HEK293 (cell line): ENCODE measurements around the gene SPATA31C1.

Source experiments
- ZFP41 ChIP-seq: fragments of 450-650 bp; formaldehyde crosslinking; IDR thresholded peaks from 2 replicates; pipeline ENCODE4 v1.5.1; 2016; ENCODE audit warnings: missing biosample characterization, missing genetic modification characterization, borderline replicate concordance
- ZNF155 ChIP-seq: fragments of 450-650 bp; formaldehyde crosslinking; IDR thresholded peaks from 2 replicates; pipeline ENCODE4 v1.5.1; 2016; ENCODE audit warnings: missing biosample characterization, missing genetic modification characterization
- ZNF169 ChIP-seq: fragments of 450-650 bp; formaldehyde crosslinking; IDR thresholded peaks from 2 replicates; pipeline ENCODE4 v1.5.1; 2016; ENCODE audit warnings: missing biosample characterization, missing genetic modification characterization
- ZNF175 ChIP-seq: fragments of 450-650 bp; formaldehyde crosslinking; IDR thresholded peaks from 2 replicates; pipeline ENCODE4 v1.5.1; 2016; ENCODE audit warnings: missing biosample characterization, missing genetic modification characterization
- ZNF24 ChIP-seq: fragments of 450-650 bp; formaldehyde crosslinking; IDR thresholded peaks from 2 replicates; pipeline ENCODE4 v1.5.1; 2016; ENCODE audit warnings: missing biosample characterization, missing genetic modification characterization
- ZNF302 ChIP-seq: fragments of 450-650 bp; formaldehyde crosslinking; IDR thresholded peaks from 2 replicates; pipeline ENCODE4 v1.5.1; 2016; ENCODE audit warnings: missing biosample characterization, missing genetic modification characterization, low read depth
- ZNF549 ChIP-seq: fragments of 450-650 bp; IDR thresholded peaks from 2 replicates; pipeline ENCODE4 v1.5.1; 2018; ENCODE audit warnings: missing biosample characterization, missing genetic modification characterization, mild to moderate bottlenecking, inconsistent platforms, moderate library complexity
- ZSCAN30 ChIP-seq: fragments of 450-650 bp; IDR thresholded peaks from 2 replicates; pipeline ENCODE4 v1.5.1; 2018; ENCODE audit warnings: missing biosample characterization, mild to moderate bottlenecking, missing genetic modification characterization, moderate library complexity
- TF ChIP-seq, protein P1 (sequence below): fragments of 450-650 bp; formaldehyde crosslinking; IDR thresholded peaks from 2 replicates; pipeline ENCODE4 v1.5.1; 2016; ENCODE audit warnings: missing biosample characterization, missing genetic modification characterization, low read depth
- TF ChIP-seq, protein P2 (sequence below): fragments of 450-650 bp; formaldehyde crosslinking; IDR thresholded peaks from 2 replicates; pipeline ENCODE4 v1.5.1; 2016; ENCODE audit warnings: missing biosample characterization, missing genetic modification characterization
- TF ChIP-seq, protein P3 (sequence below): fragments of 450-650 bp; IDR thresholded peaks from 2 replicates; pipeline ENCODE4 v1.5.1; 2018; ENCODE audit warnings: missing biosample characterization, mild to moderate bottlenecking, missing genetic modification characterization
- TF ChIP-seq, protein P4 (sequence below): fragments of 450-650 bp; formaldehyde crosslinking; IDR thresholded peaks from 2 replicates; pipeline ENCODE4 v1.5.1; 2016; ENCODE audit warnings: missing biosample characterization, missing genetic modification characterization
- TF ChIP-seq, protein P5 (sequence below): fragments of 450-650 bp; formaldehyde crosslinking; IDR thresholded peaks from 2 replicates; pipeline ENCODE4 v1.5.1; 2016; ENCODE audit warnings: missing biosample characterization, missing genetic modification characterization

DNA sequence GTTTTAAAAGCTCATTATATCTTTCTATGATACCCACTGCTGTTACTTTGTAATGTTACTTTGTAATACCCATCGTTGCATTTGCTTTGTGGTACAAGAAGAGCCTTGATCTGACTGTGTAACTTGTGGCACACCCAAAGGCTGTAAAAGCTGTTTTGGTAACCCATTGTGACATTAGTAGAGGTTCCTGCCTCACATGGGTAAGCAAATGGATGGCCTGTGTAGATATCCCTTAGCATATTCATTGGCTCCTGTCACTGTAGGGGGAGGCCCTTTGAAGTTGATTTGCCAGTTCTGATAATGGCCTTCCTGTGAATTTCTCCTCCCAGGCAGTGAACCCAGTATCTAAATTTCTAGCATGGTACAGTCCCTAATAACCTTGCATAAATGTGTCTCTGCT lies 40.8 kb downstream of the SPATA31C1 start:
- TF ChIP-seq, protein P1, sequence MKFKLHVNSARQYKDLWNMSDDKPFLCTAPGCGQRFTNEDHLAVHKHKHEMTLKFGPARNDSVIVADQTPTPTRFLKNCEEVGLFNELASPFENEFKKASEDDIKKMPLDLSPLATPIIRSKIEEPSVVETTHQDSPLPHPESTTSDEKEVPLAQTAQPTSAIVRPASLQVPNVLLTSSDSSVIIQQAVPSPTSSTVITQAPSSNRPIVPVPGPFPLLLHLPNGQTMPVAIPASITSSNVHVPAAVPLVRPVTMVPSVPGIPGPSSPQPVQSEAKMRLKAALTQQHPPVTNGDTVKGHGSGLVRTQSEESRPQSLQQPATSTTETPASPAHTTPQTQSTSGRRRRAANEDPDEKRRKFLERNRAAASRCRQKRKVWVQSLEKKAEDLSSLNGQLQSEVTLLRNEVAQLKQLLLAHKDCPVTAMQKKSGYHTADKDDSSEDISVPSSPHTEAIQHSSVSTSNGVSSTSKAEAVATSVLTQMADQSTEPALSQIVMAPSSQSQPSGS (tag by site-specific recombination): no peak
- TF ChIP-seq, protein P2, sequence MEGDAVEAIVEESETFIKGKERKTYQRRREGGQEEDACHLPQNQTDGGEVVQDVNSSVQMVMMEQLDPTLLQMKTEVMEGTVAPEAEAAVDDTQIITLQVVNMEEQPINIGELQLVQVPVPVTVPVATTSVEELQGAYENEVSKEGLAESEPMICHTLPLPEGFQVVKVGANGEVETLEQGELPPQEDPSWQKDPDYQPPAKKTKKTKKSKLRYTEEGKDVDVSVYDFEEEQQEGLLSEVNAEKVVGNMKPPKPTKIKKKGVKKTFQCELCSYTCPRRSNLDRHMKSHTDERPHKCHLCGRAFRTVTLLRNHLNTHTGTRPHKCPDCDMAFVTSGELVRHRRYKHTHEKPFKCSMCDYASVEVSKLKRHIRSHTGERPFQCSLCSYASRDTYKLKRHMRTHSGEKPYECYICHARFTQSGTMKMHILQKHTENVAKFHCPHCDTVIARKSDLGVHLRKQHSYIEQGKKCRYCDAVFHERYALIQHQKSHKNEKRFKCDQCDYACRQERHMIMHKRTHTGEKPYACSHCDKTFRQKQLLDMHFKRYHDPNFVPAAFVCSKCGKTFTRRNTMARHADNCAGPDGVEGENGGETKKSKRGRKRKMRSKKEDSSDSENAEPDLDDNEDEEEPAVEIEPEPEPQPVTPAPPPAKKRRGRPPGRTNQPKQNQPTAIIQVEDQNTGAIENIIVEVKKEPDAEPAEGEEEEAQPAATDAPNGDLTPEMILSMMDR (tag by site-specific recombination): no peak
- TF ChIP-seq, protein P3, sequence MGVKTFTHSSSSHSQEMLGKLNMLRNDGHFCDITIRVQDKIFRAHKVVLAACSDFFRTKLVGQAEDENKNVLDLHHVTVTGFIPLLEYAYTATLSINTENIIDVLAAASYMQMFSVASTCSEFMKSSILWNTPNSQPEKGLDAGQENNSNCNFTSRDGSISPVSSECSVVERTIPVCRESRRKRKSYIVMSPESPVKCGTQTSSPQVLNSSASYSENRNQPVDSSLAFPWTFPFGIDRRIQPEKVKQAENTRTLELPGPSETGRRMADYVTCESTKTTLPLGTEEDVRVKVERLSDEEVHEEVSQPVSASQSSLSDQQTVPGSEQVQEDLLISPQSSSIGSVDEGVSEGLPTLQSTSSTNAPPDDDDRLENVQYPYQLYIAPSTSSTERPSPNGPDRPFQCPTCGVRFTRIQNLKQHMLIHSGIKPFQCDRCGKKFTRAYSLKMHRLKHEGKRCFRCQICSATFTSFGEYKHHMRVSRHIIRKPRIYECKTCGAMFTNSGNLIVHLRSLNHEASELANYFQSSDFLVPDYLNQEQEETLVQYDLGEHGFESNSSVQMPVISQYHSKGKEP (tag by site-specific recombination): no peak
- TF ChIP-seq ZSCAN30 (tag by site-specific recombination) (no peak), ZNF155 (tag by site-specific recombination) (no peak), ZNF302 (tag by site-specific recombination) (no peak), ZNF24 (tag by site-specific recombination) (no peak), ZNF175 (tag by site-specific recombination) (no peak), ZNF169 (tag by site-specific recombination) (no peak), ZNF549 (tag by site-specific recombination) (no peak), ZFP41 (tag by site-specific recombination) (no peak)
- TF ChIP-seq, protein P4, sequence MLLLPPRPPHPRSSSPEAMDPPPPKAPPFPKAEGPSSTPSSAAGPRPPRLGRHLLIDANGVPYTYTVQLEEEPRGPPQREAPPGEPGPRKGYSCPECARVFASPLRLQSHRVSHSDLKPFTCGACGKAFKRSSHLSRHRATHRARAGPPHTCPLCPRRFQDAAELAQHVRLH (tag by site-specific recombination): no peak
- TF ChIP-seq, protein P5, sequence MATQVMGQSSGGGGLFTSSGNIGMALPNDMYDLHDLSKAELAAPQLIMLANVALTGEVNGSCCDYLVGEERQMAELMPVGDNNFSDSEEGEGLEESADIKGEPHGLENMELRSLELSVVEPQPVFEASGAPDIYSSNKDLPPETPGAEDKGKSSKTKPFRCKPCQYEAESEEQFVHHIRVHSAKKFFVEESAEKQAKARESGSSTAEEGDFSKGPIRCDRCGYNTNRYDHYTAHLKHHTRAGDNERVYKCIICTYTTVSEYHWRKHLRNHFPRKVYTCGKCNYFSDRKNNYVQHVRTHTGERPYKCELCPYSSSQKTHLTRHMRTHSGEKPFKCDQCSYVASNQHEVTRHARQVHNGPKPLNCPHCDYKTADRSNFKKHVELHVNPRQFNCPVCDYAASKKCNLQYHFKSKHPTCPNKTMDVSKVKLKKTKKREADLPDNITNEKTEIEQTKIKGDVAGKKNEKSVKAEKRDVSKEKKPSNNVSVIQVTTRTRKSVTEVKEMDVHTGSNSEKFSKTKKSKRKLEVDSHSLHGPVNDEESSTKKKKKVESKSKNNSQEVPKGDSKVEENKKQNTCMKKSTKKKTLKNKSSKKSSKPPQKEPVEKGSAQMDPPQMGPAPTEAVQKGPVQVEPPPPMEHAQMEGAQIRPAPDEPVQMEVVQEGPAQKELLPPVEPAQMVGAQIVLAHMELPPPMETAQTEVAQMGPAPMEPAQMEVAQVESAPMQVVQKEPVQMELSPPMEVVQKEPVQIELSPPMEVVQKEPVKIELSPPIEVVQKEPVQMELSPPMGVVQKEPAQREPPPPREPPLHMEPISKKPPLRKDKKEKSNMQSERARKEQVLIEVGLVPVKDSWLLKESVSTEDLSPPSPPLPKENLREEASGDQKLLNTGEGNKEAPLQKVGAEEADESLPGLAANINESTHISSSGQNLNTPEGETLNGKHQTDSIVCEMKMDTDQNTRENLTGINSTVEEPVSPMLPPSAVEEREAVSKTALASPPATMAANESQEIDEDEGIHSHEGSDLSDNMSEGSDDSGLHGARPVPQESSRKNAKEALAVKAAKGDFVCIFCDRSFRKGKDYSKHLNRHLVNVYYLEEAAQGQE (tag by site-specific recombination): no peak
